Measurements from ENCODE around the gene WDR47.

Gene WDR47

DNA sequence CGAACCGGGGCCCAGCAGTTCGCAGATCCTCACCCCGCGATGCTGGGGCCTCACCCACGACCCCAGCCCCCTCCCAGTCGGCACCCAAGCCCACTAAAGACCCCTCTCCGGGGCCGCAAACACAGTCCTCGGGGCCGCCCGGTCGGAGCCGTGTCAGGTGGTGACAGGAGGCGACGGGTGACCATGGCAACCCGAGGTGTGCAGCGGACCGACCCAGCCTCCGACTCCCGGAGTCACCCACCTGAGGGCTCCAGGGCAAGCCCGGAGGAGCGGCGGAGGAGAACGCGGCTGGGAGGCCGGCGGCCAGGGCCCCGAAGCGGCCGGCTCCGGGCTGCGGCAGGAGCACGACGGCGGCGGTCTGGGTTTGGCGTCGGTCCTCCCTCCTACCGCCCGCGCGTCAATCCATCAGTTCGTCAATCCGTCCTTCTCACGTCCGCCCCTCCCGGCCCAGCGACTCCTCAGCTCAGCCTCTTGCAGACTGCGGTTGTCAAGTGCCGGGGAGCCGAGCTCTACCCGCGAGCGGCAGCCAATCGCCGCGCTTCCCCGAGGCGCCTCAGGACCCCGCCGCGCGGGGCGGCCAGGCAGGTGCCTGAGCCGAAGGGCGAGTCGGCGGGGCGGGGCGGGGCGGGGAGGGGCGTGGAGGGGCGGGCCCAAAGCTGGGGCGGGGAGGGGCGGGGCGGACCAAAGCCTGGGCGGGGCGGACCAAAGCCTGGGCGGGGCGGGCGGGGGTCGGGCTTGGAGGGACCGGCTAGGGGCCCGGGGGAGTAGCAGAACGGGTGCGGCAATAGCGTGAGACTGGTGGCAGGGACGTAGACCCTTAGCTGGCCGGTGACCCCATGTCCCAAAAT, at the start of gene WDR47:
TSS of gene WDR47 (minus strand) at position 482 of the 848 bp plus-strand sequence. CDS start 18,590 bp downstream, outside the sequence.
- TF ChIP-seq, protein P1, sequence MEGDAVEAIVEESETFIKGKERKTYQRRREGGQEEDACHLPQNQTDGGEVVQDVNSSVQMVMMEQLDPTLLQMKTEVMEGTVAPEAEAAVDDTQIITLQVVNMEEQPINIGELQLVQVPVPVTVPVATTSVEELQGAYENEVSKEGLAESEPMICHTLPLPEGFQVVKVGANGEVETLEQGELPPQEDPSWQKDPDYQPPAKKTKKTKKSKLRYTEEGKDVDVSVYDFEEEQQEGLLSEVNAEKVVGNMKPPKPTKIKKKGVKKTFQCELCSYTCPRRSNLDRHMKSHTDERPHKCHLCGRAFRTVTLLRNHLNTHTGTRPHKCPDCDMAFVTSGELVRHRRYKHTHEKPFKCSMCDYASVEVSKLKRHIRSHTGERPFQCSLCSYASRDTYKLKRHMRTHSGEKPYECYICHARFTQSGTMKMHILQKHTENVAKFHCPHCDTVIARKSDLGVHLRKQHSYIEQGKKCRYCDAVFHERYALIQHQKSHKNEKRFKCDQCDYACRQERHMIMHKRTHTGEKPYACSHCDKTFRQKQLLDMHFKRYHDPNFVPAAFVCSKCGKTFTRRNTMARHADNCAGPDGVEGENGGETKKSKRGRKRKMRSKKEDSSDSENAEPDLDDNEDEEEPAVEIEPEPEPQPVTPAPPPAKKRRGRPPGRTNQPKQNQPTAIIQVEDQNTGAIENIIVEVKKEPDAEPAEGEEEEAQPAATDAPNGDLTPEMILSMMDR (IDR thresholded peaks at IDR 0.05; ENCODE audit: insufficient read depth, low read length, poor library complexity, severe bottlenecking): no peak
- Histone ChIP-seq H3K27me3 (replicated peaks; ENCODE audit: control insufficient read depth, insufficient read depth, low read length) (no peaks in the 10 kb centered on the region), H3K36me3 (ENCODE audit: control insufficient read depth, insufficient read depth, low read length) (no peaks in the 10 kb centered on the region), H3K4me3 (replicated peaks; ENCODE audit: low read depth, low read length) (peak within 1 kb of the TSS; percentile 79)
- peak; percentile 96 for DNase-seq (ENCODE audit: extremely low read depth, insufficient read length)

DNA sequence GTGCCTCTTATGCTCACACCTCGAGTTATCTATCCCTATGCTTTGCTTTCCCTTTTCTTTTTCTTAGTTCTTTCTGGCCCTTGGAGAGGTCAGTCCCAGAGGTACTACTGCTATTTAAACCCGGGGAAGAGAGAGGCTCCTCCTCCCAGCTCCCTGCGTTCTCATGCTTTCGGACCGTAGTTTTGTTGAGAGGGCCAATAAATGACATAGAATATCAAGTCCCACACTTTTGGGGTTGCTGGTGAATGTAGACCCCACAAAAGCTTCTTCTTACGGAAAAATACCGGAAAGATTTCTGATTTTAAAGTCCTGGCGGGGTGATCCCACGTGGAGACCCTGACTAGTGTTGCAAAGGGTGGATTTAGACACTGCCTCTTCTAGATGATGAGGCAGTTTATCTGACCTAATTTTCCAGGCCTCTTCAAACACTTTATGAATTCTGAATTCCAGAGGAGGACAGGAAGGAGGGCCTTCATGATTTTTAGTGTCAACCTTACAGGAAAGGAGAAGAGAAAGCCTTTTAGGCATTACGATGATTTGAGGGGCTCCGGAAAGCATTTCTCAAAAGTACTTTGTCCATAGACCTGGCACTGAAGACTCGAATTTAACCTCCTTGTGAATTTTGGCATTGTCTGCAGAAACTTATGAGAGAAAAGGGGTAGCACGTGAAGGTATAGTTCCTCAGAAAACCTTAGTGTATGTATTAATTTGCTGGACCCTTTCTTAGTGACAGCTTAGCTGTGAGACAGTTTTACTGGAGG, 49.4 kb upstream of the WDR47 start:
- no peak for DNase-seq (ENCODE audit: extremely low read depth, insufficient read length)
- Histone ChIP-seq H3K4me3 (replicated peaks; ENCODE audit: low read depth, low read length) (peak overlapping the region; percentile 82), H3K27me3 (replicated peaks; ENCODE audit: control insufficient read depth, insufficient read depth, low read length) (no peaks in the 10 kb centered on the region), H3K36me3 (ENCODE audit: control insufficient read depth, insufficient read depth, low read length) (peaks cover 2% of the 10 kb centered on the region)
- TF ChIP-seq, protein P1 (IDR thresholded peaks at IDR 0.05; ENCODE audit: insufficient read depth, low read length, poor library complexity, severe bottlenecking): no peak

DNA sequence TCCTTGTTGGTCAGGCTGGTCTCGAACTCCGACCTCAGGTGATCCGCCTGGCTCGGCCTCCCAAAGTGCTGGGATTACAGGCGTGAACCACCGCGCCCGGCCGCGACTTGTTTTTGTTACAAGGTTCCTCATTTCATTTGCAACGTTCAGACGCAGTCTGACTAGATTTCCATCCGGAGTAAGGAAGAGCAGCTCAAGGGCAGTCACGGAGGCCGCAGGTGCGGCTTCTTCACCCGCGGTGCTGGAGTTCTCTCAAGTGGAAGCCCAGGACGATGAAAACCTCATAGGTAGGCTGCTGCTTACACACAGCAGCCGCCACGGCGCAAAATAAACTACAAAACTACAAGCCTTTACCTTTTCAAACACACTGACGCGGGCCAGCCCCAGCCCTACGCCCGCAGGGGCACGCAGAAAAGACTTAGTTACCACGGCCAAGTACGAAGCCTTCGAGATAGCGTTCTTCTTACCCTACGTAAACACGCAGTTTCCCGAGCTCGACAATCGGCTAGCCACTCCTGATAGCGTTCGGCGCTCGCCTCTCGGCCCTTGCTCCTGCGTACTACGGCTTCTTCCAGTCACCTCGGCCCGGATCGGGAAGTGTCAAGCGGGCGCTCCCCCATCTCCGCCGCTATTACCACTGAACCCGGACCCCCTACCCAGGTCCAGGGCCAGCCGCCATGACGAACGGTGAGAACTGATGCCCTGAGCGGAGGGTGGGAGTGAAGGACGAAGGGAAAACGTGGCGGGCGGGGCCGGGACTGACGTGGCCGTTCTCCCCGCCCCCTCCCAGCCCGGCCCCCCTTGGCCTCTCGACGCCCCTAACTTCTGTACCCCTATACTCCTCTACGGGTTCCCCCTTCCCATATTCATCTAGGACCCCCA, 48.5 kb upstream of the WDR47 start, which contains the start of gene TMEM167B:
TSS of gene TMEM167B (plus strand) at position 569 of the 882 bp plus-strand sequence. CDS start at position 678, 109 bp downstream.
- TF ChIP-seq, protein P1 (IDR thresholded peaks at IDR 0.05; ENCODE audit: insufficient read depth, low read length, poor library complexity, severe bottlenecking): no peak
- peaks cover 2% of the 10 kb centered on the region for H3K36me3 ChIP-seq (ENCODE audit: control insufficient read depth, insufficient read depth, low read length)
- DNase-seq (ENCODE audit: extremely low read depth, insufficient read length): peak; percentile 91
- peak within 1 kb of the TSS; percentile 82 for H3K4me3 ChIP-seq (replicated peaks; ENCODE audit: low read depth, low read length)
- no peaks in the 10 kb centered on the region for H3K27me3 ChIP-seq (replicated peaks; ENCODE audit: control insufficient read depth, insufficient read depth, low read length)

DNA sequence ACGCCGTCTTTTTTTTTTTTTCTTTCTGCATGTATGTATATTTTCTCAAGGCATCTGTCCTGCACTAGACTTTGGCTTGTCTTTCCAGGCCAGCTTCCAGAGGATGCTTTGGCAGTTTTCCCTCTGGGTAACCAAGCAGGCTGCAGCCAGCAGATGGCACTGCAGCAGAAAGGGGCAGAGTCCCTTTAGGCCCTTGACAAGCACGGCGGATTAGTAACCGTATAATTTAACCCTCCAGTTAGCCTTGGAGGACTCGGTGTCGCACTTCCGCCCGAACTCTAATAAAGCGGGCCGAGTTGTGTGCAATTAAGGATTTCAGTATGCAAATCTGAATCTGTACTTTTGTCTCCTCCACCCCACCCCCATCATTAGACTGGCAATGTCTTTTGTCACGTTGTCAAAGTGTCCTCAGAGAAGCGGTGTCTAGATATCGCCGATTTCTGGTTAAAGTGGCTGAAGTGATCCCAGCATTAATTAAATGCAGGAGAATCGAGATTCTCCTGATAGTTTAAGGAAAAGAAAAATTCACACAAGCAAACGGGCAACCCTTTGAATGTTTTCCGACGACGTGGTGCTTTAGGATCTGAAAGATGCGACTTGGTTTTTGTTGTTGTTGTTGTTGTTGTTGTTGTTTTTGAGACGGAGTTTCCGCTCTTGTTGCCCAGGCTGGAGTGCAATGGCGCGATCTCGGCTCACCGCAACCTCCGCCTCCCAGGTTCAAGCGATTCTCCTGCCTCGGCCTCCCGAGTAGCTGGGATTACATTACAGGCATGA, 47.5 kb upstream of the WDR47 start:
- H3K4me3 ChIP-seq (replicated peaks; ENCODE audit: low read depth, low read length): no peak overlapping the region; the same call in 1 of the 2 replicates
- H3K27me3 ChIP-seq (replicated peaks; ENCODE audit: control insufficient read depth, insufficient read depth, low read length): no peaks in the 10 kb centered on the region
- peaks cover 2% of the 10 kb centered on the region for H3K36me3 ChIP-seq (ENCODE audit: control insufficient read depth, insufficient read depth, low read length)
- DNase-seq (ENCODE audit: extremely low read depth, insufficient read length): no peak
- TF ChIP-seq, protein P1 (IDR thresholded peaks at IDR 0.05; ENCODE audit: insufficient read depth, low read length, poor library complexity, severe bottlenecking): peak; percentile 27

Measured in GM06990 (cell line).